HepG2 (cell line): ENCODE results near the gene FGGY. TPM values are rescaled to one million over a fixed set of nuclear protein-coding genes. Genes with fewer than 3 reads are reported as not detected.

Experiments used
- ATAC-seq: fragments of 200-7000 bp; cut with Tn5 transposase; 3 replicates; pipeline ENCODE4 v1.9.1; 2020; ENCODE audit warnings: mild to moderate bottlenecking, moderate library complexity
- BruUV-seq: library from RNA; stranded (reverse); fragments of 400-500 nt; replicated peaks from 2 replicates; lab custom pipeline; 2021; lab: Mats Ljungman, UMichigan
- CTCF ChIA-PET: fragments of 300-600 bp; formaldehyde crosslinking; extraction: SDS; loops from one replicate; lab custom pipeline; 2021; ENCODE audit warnings: low total read pairs, inconsistent platforms, low intra/inter-chr PET ratio; lab: Yijun Ruan, JAX
- POLR2A ChIA-PET: fragments of 350-600 bp; sonication (Branson Sonifier 250); formaldehyde crosslinking; loops from one replicate; lab custom pipeline; 2020; ENCODE audit warnings: antibody characterized with exemption, inconsistent platforms; lab: Yijun Ruan, JAX
- DNase-seq: peaks from one replicate; pipeline ENCODE4 v3.0.0-alpha.2; 2015; ENCODE audit warnings: low spot score
- FAIRE-seq: peaks from 3 replicates; lab custom pipeline; 2011; peaks lifted over from hg19 to GRCh38; lab: Jason Lieb, UNC
- H2AFZ ChIP-seq: one replicate; pipeline ENCODE4 v1.6.1; 2011; ENCODE audit warnings: low read length, inconsistent platforms
- H3K27ac ChIP-seq: fragments of 300-600 bp; 3 replicates; pipeline ENCODE4 v1.8.0; 2011; ENCODE audit warnings: mixed run types, mild to moderate bottlenecking, mixed read lengths, low read length, inconsistent platforms; ENCODE audit not compliant: insufficient read depth; ENCODE audit errors: extremely low read length
- H3K27me3 ChIP-seq, 2 experiments: fragments of 200-600 bp in 1 of 2; 2 replicates in 1 of 2; 3 replicates in 1 of 2; pipeline versions ENCODE4 v1.6.0 to v1.8.0; 2011; ENCODE audit warnings: low read length in 2 of 2, mild to moderate bottlenecking in 2 of 2, moderate library complexity in 2 of 2, inconsistent platforms in 1 of 2; ENCODE audit not compliant: insufficient read depth in 2 of 2, control insufficient read depth in 1 of 2
- H3K36me3 ChIP-seq, 2 experiments: fragments of 200-600 bp in 1 of 2; replicated peaks in 1 of 2; 2 replicates in 1 of 2; 3 replicates in 1 of 2; pipeline versions ENCODE4 v1.5.1 to v1.8.0; 2011; ENCODE audit warnings: low read length in 2 of 2, inconsistent platforms in 1 of 2; ENCODE audit not compliant: insufficient read depth in 2 of 2, control insufficient read depth in 1 of 2
- H3K4me1 ChIP-seq: 2 replicates; pipeline ENCODE4 v1.5.1; 2012; ENCODE audit warnings: low read length, inconsistent platforms; ENCODE audit not compliant: insufficient read depth
- H3K4me2 ChIP-seq: 2 replicates; pipeline ENCODE4 v1.6.0; 2011; ENCODE audit warnings: low read depth, low read length, inconsistent platforms
- H3K4me3 ChIP-seq, 3 experiments: fragments of 200-600 bp in 1 of 3; sonication (generic), shearing (Covaris generic) in 1 of 3; replicated peaks in 1 of 3; 2 replicates each; pipeline ENCODE4 v1.5.1; 2011 to 2016; ENCODE audit warnings: low read length in 3 of 3, inconsistent platforms in 2 of 3, low read depth in 2 of 3, mild to moderate bottlenecking in 2 of 3, control low read depth in 1 of 3, mixed read lengths in 1 of 3; ENCODE audit not compliant: insufficient read depth in 1 of 3
- H3K79me2 ChIP-seq: one replicate; pipeline ENCODE4 v1.6.1; 2011; ENCODE audit warnings: low read length, inconsistent platforms; ENCODE audit not compliant: insufficient read depth
- H3K9ac ChIP-seq: 2 replicates; pipeline ENCODE4 v1.6.0; 2011; ENCODE audit warnings: mild to moderate bottlenecking, low read depth, low read length, inconsistent platforms; ENCODE audit not compliant: insufficient read depth
- H3K9me3 ChIP-seq: 2 replicates; pipeline ENCODE4 v1.5.1; 2012; ENCODE audit warnings: mild to moderate bottlenecking, low read length
- H4K20me1 ChIP-seq: 2 replicates; pipeline ENCODE4 v1.6.0; 2011; ENCODE audit warnings: inconsistent platforms, mild to moderate bottlenecking, low read length, moderate library complexity; ENCODE audit not compliant: insufficient read depth
- CEBPB ChIP-seq: IDR thresholded peaks from 2 replicates; pipeline ENCODE4 v1.6.1; 2011; ENCODE audit warnings: low read depth, low read length, improper control_type of control experiment, borderline replicate concordance
- FOXA3 ChIP-seq: IDR thresholded peaks from 2 replicates; pipeline ENCODE4 v1.6.1; 2016; ENCODE audit warnings: missing genetic modification reagents, missing compliant biosample characterization
- GPN1 ChIP-seq: sonication (generic); formaldehyde crosslinking; IDR thresholded peaks from 2 replicates; pipeline ENCODE4 v1.5.1; 2020; ENCODE audit warnings: missing genetic modification reagents, borderline replicate concordance
- NR2C2 ChIP-seq: sonication (generic); formaldehyde crosslinking; IDR thresholded peaks from 2 replicates; pipeline ENCODE4 v1.4.0; 2020; ENCODE audit warnings: missing genetic modification reagents, mild to moderate bottlenecking, moderate library complexity, borderline replicate concordance
- PPARG ChIP-seq: conservative IDR thresholded peaks from 2 replicates; pipeline ENCODE4 v1.6.1; 2016; ENCODE audit warnings: missing biosample characterization, missing genetic modification reagents
- RCOR2 ChIP-seq: IDR thresholded peaks from 2 replicates; pipeline ENCODE4 v1.6.1; 2016; ENCODE audit warnings: missing biosample characterization, missing genetic modification reagents
- SALL1 ChIP-seq: sonication (generic); formaldehyde crosslinking; IDR thresholded peaks from 2 replicates; pipeline ENCODE4 v1.8.0; 2022; ENCODE audit warnings: mild to moderate bottlenecking, missing genetic modification reagents
- ZMYM4 ChIP-seq: sonication (generic); formaldehyde crosslinking; IDR thresholded peaks from 2 replicates; pipeline ENCODE4 v1.8.1; 2023; ENCODE audit warnings: mild to moderate bottlenecking, missing genetic modification reagents
- ZNF746 ChIP-seq: sonication (generic); formaldehyde crosslinking; IDR thresholded peaks from 2 replicates; pipeline ENCODE4 v1.8.0; 2022; ENCODE audit warnings: mild to moderate bottlenecking, missing genetic modification reagents
- WGBS: methylation state at CpG from one replicate; pipeline ENCODE4 v1.1.6; 2017; ENCODE audit warnings: low lambda C conversion rate; 5-methylcytosine and 5-hydroxymethylcytosine counted together
- in situ Hi-C: cut with HindIII; loops from 2 replicates; pipeline ENCODE4 v1.10.0; 2017; ENCODE audit warnings: low pct_unique_long_range_greater_than_20kb; ENCODE audit not compliant: extremely low pct_ligation_motif_present
- intact Hi-C: fragments of 100-400 bp; cut with micrococcal nuclease; formaldehyde crosslinking; loops from one replicate; pipeline ENCODE4 v1.10.0; 2022; ENCODE audit not compliant: unreplicated experiment
- polyA plus RNA-seq, 8 experiments: library from polyadenylated mRNA; depleted of rRNA in 3 of 8; stranded (reverse) in 7 of 8; unstranded in 1 of 8; fragments of >200 nt; fragmentation: Illumina TruSeq in 4 of 8; extraction: Trizol in 4 of 8; gene quantifications; 2 replicates each; pipeline versions ENCODE4 v1.2.1 to v1.2.3, GENCODE V29; 2011 to 2016; ENCODE audit warnings: low read depth in 4 of 8, missing spikeins in 1 of 8, mixed read lengths in 1 of 8; ENCODE audit not compliant: insufficient read depth in 1 of 8
- total RNA-seq, 5 experiments: library from RNA; depleted of rRNA; stranded (reverse); fragments of >200 nt; fragmentation: Illumina TruSeq; extraction: Trizol; gene quantifications; 2 replicates each; pipeline ENCODE4 v1.2.3, GENCODE V29; 2016; ENCODE audit warnings: low read depth in 1 of 5

The FGGY gene
- total and polyA plus RNA-seq, 2 of the 13 experiments (the other 11 are each of a cell fraction or from before 2014, with no cell fraction given): 15.7 to 27.5 TPM

- TF ChIP-seq NR2C2 (CRISPR knock-in tag) (0 out of 2 replicates have a peak, but pooled peaks have one; percentile 24), ZNF746 (CRISPR knock-in tag) (no peak), CEBPB (peak; percentile 42; the same call in 1 of the 2 replicates), ZMYM4 (peak; percentile 58; the same call in 1 of the 2 replicates), RCOR2 (CRISPR knock-in tag) (no peak), FOXA3 (CRISPR knock-in tag) (peak; percentile 83), PPARG (CRISPR knock-in tag) (peak; percentile 73; the same call in 1 of the 2 replicates)
Measured at GRCh38 chr1:59317343-59317742, 20.4 kb downstream of the FGGY start (continued).

GRCh38 chr1:59317780-59318179 lies 20.9 kb downstream of the FGGY start:
- H3K4me2 ChIP-seq: peak overlapping the region; percentile 64
- POLR2A ChIA-PET: interaction anchor here (2.9 kb wide), 1 partner anchor 21 kb away, joined by 27 read pairs; the partner anchor contains the start of gene FGGY
- H3K9ac ChIP-seq: no peak overlapping the region
- intact Hi-C loops: no loop called here
- no TSS peak for BruUV-seq
- H3K4me1 ChIP-seq: peaks cover 46% of the 10 kb centered on the region
- no peaks in the 10 kb centered on the region for H4K20me1 ChIP-seq
- peak; percentile 46 for ATAC-seq
- no peaks in the 10 kb centered on the region for H3K27me3 ChIP-seq
- TF ChIP-seq SALL1 (CRISPR knock-in tag) (0 out of 2 replicates have a peak, but pooled peaks have one; percentile 27), GPN1 (no peak)
- no peaks in the 10 kb centered on the region for H3K36me3 ChIP-seq
- no peak overlapping the region for H2AFZ ChIP-seq
- CTCF ChIA-PET: no interaction called here
- DNase-seq: no peak
- H3K79me2 ChIP-seq: no peaks in the 10 kb centered on the region
- in situ Hi-C loops: loop anchor here (5.0 kb wide), 1 partner anchor 50 kb away; no protein-coding TSS in a partner anchor
- no peaks in the 10 kb centered on the region for H3K9me3 ChIP-seq
- no peak for FAIRE-seq
- WGBS: 86% methylated on average over 2 of the region's 2 CpGs
- no peak overlapping the region for H3K4me3 ChIP-seq
- H3K27ac ChIP-seq: peak overlapping the region; percentile 58
